ENCODE data around the gene FERMT1. TPM values are rescaled to one million over a fixed set of nuclear protein-coding genes. Genes with fewer than 3 reads are reported as not detected.

The FERMT1 gene
- total RNA-seq: 0.75 TPM

GRCh38 chr20:6122873-6123648 is at the start of gene FERMT1:
Gene FERMT1 (minus strand): TSS chr20:6123030. CDS start chr20:6119554, 3,476 bp downstream.
- no peak within 1 kb of the TSS for H3K27ac ChIP-seq
- DNase-seq (ENCODE audit: low spot score in 2 of 2): no peak
- no peaks in the 10 kb centered on the region for H3K27me3 ChIP-seq
- H3K4me3 ChIP-seq: peak within 1 kb of the TSS; percentile 49 to 68
- TF ChIP-seq CTCF (IDR thresholded peaks at IDR 0.05): no peak
- no peaks in the 10 kb centered on the region for H3K9me3 ChIP-seq
- no peaks in the 10 kb centered on the region for H3K36me3 ChIP-seq
- intact Hi-C loops (cut with DNase I): no loop called here
- H3K4me1 ChIP-seq: peaks cover 0 to 4% of the 10 kb centered on the region in 2 donors

GRCh38 chr20:6169251-6169650 is 46.4 kb upstream of the FERMT1 start:
- Histone ChIP-seq H3K27me3 (no peaks in the 10 kb centered on the region), H3K4me1 (peaks cover 0 to 5% of the 10 kb centered on the region in 2 donors), H3K9me3 (no peaks in the 10 kb centered on the region), H3K36me3 (no peaks in the 10 kb centered on the region), H3K4me3 (no peak overlapping the region), H3K27ac (no peak overlapping the region)
- no peak for TF ChIP-seq CTCF (IDR thresholded peaks at IDR 0.05)
- intact Hi-C loops (cut with DNase I): loop anchor here (10.0 kb wide), 1 partner anchor 596 kb away; the partner anchor contains the start of gene BMP2
- no peak for DNase-seq (ENCODE audit: low spot score in 2 of 2)

GRCh38 chr20:6168204-6168603 is 45.4 kb upstream of the FERMT1 start:
- Histone ChIP-seq H3K9me3 (no peaks in the 10 kb centered on the region), H3K27me3 (no peaks in the 10 kb centered on the region), H3K4me3 (no peak overlapping the region), H3K27ac (no peak overlapping the region), H3K36me3 (no peaks in the 10 kb centered on the region), H3K4me1 (peaks cover 0 to 5% of the 10 kb centered on the region in 2 donors)
- no peak for TF ChIP-seq CTCF (IDR thresholded peaks at IDR 0.05)
- DNase-seq (ENCODE audit: low spot score in 2 of 2): no peak
- intact Hi-C loops (cut with DNase I): loop anchor here (10.0 kb wide), 1 partner anchor 597 kb away; the partner anchor contains the start of gene BMP2

GRCh38 chr20:6165346-6165745 is 42.5 kb upstream of the FERMT1 start:
- Histone ChIP-seq H3K27me3 (no peaks in the 10 kb centered on the region), H3K4me3 (no peak overlapping the region), H3K4me1 (peaks cover 0 to 11% of the 10 kb centered on the region in 2 donors), H3K36me3 (no peaks in the 10 kb centered on the region), H3K27ac (no peak overlapping the region), H3K9me3 (no peaks in the 10 kb centered on the region)
- intact Hi-C loops (cut with DNase I): loop anchor here (10.0 kb wide), 1 partner anchor 599 kb away; the partner anchor contains the start of gene BMP2
- DNase-seq (ENCODE audit: low spot score in 2 of 2): no peak
- TF ChIP-seq CTCF (IDR thresholded peaks at IDR 0.05): no peak

GRCh38 chr20:6164421-6165341 is 41.9 kb upstream of the FERMT1 start:
- H3K4me3 ChIP-seq: no peak overlapping the region
- H3K9me3 ChIP-seq: no peaks in the 10 kb centered on the region
- no peaks in the 10 kb centered on the region for H3K36me3 ChIP-seq
- H3K27ac ChIP-seq: peak overlapping the region in 1 of 2 donors; percentile 24
- TF ChIP-seq CTCF (IDR thresholded peaks at IDR 0.05): no peak
- H3K4me1 ChIP-seq: peaks cover 0 to 11% of the 10 kb centered on the region in 2 donors
- H3K27me3 ChIP-seq: no peaks in the 10 kb centered on the region
- intact Hi-C loops (cut with DNase I): loop anchor here (5.0 to 10.0 kb wide), 2 partner anchors 103 to 600 kb away; partner anchors contain the start of gene BMP2
- peak in 1 of 2 donors; percentile 65 for DNase-seq (ENCODE audit: low spot score in 2 of 2)
